Measurements from ENCODE around the gene GALNT2.

DNA sequence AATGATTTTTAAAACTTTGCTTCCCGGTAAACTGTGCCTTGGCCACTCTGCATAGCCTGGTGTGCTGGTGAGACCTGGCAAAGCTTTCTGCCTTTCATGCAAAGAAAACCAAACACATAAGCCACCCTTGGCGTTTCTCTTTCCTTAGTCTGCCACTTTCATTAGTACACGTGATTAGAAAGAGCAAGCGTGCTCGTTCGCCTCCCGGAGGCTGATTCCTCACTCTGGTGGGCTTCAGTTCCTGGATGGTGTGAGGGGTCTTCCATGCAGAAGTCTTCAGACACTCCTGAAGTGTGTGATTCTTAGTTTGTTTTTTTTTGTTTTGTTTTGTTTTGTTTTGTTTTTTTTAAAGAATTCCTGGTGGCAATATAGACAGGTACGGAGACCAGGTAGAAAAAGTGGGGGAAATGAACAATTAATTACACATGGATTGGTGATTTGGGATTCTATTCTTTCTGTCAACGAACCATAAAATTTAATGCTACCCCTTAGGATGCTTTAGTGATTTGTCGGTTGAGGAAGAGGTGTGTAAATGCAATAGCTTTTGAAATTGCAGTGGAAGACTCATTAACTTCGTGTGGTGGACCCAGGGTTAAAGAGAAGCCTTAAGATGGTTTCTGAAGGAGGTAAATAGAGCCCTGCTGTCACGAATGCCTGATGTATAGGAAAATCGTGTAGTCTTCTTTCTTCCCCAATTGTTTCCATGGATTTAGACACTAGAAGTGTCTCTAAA is 2.1 kb downstream of the GALNT2 start:
- no peak for TF ChIP-seq POLR2A (IDR thresholded peaks at IDR 0.05; ENCODE audit: low read length)
- TF ChIP-seq GATA1 (IDR thresholded peaks at IDR 0.05; ENCODE audit: low read depth, low read length), result no peak
